Stimulated activated naive CD8-positive, alpha-beta T cell treated with anti-CD3 and anti-CD28 coated beads, Interleukin-15, Interleukin-2, amounts not matched to agents 100 U/mL and 50 U/mL, for 24 hours (primary cell): ENCODE measurements around the gene EPB41L5.
"Not testable (repeated sequence)": the region's sequence is repeated elsewhere in the genome, so short reads cannot be mapped to it uniquely, and the experiment has no call there.

Source experiments
- ATAC-seq: fragments of 150-1000 bp; cut with Tn5 transposase; one replicate; pipeline ENCODE4 v1.10.0; 2021
- DNase-seq: peaks from one replicate; pipeline ENCODE4 v3.0.0; 2021

Gene EPB41L5

DNA sequence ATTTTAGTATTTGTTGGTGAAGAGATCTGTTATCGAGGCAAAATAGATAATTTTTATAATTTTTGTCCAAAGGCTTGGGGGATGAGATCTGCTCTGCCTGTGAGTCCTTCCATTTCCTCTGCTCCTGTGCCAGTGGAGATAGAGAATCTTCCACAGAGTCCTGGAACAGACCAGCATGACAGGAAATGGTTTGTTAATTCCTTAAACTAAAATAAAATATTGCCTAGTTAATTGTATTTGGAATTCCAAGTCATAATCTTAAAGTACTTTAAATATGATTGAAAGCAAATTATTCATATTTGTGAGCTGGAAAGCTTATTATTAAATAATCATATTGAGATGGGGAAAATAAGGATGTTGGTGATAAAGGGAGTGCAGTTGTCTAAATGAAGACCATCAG lies 87.8 kb downstream of the EPB41L5 start:
- ATAC-seq = no peak
- DNase-seq = no peak

DNA sequence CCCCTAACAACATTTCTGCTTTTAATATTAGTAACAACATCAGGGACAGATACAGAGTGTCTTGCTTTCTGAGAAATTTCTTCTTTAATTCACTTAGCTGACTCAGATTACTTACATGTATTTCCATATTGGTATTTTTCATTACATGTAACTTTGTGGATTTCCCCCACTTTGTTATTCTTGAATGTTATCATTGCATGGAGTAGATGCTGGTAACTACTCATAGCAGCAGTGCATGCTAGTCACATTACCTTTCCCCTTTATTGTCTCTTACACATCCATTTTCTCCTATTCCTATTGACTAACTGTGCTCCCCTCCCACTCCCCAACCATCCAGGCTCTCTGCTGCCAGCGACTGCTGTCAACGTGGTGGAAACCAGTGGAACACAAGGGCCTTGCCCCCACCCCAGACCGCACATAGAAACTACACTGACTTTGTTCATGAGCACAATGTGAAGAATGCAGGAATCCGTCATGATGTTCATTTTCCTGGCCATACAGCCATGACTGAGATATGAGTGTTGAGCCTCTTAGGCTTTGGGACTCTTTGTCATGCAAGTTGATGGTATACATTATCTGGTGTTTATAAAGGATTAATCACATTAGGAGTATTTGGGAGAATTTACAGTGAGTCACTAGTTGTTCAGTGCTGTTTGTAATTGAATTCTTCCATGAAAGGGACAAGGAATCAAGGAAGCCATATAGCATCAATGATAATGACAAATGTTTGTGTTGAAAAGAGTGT lies 91.0 kb downstream of the EPB41L5 start:
- ATAC-seq (no peak), DNase-seq (no peak)

DNA sequence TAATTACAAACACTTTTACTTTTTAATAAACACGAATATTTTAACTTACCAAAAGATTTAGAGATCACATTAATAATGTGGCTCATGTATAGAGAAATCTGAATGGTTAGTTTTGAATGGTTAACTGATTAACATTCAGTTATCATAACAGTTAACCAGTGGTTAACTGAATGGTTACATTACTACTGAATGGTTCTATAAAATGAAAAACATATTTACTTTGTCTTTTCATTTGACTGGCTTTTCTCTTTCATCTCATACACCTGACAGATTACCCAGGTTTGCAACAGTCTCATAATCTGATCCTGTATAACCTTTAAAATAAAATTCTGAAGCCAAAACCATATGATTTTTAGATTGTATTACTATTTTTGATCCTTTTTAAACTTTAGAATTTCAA lies 91.9 kb downstream of the EPB41L5 start:
- ATAC-seq (no peak), DNase-seq (no peak)

DNA sequence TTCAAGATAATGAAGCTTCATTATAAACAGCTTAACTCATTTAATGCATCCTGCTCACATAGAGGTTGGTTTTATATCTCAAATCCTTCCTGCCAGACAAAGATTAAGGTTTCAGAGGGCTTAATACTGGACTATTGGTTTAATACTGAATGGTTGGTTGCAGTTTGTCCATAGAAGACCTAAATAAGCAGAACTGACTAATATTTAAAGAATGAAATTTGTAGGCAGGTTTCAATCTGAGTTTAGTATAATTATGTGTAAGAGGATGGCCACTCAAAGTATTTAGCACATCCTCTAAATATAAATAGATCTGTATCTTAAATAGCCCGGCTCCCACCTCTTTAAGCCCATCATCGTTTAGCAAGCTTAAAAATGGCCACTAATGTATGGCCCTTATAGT lies 92.5 kb downstream of the EPB41L5 start:
- ATAC-seq (no peak), DNase-seq (no peak)

DNA sequence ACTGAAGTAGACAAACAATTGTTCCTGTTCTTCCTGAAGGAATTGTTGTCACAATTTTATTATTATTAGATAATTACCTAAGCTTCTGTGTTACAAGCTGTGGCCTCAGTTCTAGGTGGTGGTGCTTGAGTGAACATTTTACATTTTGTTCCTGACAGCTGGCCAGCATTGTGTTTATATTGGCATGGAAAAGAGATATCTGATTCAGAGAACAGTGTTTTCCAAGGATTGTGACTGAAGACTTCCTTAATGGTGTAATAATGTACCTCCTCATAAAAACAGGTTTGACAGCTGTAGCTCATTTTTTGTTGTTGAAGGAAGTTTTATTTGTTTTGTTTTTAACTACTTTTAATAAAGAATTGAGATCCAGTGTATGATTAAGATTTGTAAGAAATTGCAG lies 95.2 kb downstream of the EPB41L5 start:
- no peak for ATAC-seq
- DNase-seq = no peak

DNA sequence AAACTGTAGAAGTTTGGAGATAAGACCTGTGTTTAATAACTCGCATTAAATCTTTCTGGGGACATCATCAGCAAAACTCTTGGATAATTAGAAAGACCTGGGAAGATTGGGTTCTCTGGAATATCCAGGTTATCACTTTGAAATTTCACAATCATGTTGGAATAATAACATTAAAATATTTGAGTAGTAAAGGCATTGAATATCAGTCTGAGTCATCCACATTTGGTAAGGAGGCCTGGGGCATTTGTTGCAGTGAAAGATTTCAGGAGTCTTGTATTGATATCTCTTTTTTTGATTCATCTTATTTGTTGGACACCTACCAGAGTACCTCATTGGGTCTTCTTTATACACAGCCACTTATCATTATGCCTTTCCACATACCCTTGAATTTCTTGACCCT lies 95.9 kb downstream of the EPB41L5 start:
- DNase-seq (no peak), ATAC-seq (no peak)

DNA sequence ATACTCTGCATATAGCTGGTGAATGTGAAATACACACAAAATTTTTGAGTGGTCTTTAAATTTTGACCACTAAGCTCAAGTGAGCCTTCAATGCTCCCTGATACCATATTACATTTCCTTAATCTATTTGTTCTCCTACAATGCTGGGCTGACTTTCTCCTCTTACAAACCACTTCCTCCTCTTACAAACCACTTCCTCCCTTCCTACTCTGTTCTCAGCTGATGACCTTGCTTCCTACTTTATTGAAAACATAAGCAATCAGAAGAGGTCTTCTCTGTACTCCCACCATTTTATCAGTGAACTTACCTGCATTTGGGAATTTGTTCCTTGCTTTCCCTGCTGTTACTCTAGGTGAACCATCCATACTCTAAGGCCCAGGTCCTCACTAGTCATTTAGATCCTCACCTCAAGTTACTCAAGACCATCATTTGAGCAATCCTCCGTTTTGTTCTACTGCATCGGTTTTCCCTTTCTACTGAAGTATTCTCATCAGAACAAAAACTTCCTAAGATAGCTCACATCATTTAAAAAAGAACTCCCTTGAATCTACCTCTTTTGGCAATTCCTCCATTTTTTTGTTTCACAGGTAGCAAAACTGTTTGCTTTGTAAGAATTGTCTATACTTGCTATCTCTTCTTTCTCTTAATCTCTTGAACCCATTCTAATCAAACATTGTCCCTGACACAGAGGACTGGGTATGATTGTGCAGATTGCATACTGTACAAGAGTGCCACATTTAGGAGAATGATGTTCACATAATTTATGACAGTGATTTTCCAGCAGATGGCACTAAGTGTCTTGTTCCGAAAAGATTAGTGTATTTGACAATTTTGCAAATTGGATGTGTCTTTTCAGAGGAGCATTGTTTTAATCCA lies 96.5 kb downstream of the EPB41L5 start:
- no peak for DNase-seq
- peak; percentile 57 for ATAC-seq

DNA sequence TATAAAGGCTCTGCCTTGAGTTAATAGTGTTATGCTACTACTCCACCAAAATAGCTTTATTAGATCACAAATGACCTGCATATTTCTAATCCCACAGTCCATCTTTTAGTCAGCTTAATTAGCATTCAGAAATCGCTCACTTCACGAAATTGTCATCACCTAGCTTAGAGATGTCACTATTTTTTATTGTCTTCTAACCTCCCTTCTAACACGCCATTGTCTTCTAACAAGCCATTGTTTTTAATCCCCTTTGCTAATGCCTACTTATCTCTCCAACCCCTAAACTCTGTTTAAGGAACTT lies 97.1 kb downstream of the EPB41L5 start:
- no peak for ATAC-seq
- no peak for DNase-seq

DNA sequence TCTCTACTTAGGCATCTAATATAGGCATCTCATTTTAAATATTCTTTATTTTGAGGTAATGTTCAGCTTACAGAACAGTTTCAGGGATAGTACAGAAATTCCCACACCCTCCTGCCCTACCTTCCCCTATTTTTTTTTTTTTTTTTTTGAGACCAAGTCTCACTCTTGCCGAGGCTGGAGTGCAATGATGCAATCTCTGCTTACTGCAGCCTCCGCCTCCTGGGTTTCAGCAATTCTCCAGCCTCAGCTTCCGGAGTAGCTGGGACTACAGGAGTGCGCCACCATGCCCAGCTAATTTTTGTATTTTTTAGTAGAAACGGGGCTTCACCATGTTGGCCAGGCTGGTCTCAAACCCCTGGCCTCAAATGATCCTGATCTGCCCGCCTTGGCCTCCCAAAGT lies 97.6 kb downstream of the EPB41L5 start:
- DNase-seq (no peak), ATAC-seq (no peak)

DNA sequence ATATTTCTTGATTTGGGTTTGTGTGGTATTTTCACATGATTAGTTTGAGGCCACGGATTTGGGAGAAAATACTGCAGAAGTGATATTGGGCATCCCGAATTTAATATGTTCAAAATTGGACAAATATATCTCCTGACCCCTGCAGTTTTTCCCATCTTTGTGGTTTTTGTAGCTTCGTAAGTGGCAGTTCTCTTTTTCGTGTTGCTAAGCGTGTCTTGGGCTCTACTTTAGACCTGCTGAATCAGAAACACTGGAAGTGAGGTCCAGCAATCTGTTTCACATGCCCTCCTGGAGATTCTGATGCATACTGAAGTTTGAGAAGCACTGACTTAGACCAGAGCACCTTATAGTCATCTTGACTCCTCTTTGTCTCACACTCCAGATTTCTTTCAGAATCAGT lies 98.3 kb downstream of the EPB41L5 start:
- no peak for ATAC-seq
- DNase-seq = no peak

DNA sequence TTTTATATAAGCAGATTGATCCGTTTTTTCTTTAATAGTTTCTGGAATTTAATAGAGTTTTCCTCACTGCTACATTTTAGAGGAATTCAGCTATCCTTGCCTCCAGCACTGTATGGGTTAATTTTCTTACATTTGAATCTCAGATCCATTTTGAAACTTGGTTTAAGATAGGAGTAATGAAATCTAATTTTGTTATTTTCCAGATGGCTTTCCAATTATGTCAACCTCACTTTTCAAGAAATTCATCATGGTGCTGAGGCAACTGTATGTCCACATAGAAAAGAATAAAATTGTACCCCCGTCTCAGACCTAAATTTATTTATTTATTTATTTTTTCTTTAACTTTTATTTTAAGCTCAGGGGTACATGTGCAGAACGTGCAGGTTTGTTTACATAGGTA lies 105.1 kb downstream of the EPB41L5 start:
- no peak for ATAC-seq
- DNase-seq = no peak

DNA sequence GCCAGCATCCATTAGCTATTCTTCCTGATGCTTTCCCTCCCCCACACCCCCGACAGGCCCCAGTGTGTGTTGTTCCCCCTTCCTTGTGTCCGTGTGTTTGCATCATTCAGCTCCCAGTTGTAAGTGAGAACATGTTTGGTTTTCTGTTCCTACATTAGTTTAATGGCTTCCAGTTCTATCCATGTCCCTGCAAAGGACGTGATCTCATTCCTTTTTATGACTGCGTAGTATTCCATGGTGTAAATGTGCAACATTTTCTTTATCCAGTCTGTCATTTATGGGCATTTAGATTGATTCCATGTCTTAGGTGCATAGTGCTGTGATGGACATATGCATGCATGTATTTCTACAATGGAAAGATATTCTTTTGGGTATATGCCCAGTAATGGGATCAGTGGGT lies 105.6 kb downstream of the EPB41L5 start:
- no peak for DNase-seq
- no peak for ATAC-seq

DNA sequence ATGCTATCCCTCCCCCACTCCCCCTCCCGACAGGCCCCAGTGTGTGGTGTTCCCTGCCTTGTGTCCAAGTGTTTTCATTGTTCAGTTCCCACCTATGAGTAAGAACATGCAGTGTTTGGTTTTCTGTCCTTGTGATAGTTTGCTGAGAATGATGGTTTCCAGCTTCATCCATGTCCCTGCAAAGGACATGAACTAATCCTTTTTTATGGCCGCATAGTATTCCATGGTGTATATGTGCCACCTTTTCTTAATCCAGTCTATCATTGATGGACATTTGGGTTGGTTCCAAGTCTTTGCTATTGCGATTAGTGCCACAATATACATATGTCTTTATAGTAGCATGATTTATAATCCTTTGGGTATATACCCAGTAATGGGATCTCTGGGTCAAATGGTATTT lies 108.5 kb downstream of the EPB41L5 start:
- DNase-seq, ATAC-seq: not testable (repeated sequence)

DNA sequence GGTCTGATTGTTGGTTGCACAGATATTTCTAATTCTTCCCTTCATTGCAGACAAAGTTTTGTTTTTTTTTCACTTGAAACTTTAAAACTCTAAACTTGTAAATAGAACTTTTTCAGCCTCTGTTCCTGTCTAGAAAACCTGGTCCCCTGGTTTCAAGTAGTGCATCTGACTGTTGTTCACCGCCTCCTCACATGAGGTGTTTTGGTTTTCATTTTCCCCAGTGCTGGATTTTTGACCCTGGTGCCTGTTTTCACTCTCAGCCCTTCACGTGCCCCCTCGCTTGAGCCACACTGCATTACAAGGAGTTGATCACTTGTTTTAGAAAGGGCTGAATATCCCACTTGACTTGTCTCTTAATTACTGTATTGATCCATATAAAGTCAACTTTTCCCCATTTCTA lies 110.2 kb downstream of the EPB41L5 start:
- DNase-seq (no peak), ATAC-seq (no peak)

DNA sequence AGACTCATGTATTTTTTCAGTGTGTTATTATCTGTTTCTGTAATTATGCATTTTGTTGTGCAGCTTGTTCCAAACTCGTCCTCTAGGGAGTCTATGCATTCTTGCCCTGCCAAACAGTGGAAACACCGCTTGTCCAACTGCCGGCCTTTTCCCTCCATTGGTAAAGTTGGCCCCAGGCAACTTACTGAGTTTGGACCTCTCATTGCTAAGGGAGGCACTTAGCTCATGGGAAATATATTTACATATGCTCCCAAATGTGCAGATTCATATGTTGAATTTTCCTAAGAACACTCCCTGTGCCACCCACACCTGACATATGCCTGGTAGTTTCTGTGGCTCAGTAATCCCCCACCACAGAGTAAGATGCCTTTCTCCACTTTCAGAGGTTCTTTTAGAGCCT lies 112.3 kb downstream of the EPB41L5 start:
- no peak for DNase-seq
- no peak for ATAC-seq

DNA sequence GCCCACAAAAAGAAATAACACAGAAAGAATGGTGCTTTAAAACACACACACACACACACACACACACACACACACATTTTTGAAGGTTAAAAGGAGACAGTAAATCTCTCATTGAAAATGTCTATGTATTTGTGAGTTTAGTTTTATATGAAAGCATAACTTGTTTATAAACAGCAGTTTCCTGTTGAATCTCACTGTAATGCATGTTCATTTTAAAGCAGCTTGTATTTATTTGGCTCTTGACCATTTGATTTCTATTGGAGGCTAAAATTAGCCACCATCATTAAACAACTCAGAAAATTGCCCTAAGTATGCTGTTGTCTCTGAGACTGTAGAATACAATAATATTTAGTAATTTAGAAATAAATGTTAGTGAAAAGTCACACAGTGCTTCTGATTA lies 115.3 kb downstream of the EPB41L5 start:
- ATAC-seq = no peak
- no peak for DNase-seq

DNA sequence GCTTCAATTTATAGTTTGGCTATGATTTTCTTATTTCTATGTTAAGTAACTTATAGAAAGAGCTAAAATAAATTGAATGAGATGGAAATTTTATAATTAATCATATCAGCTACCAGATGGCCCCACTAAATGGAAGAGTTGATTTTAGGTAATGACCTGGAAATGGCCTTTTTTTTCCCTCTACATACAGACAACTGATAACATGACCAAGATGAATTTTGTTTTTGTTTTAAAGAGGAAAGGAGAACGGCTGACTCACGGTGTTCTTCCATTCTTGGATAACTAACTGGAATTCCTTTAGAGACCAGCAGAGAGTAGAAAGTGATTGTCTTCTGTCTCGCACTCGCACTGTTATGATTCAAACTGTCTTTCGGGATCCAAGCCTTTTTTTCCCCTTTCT lies 119.3 kb downstream of the EPB41L5 start:
- DNase-seq (no peak), ATAC-seq (no peak)

DNA sequence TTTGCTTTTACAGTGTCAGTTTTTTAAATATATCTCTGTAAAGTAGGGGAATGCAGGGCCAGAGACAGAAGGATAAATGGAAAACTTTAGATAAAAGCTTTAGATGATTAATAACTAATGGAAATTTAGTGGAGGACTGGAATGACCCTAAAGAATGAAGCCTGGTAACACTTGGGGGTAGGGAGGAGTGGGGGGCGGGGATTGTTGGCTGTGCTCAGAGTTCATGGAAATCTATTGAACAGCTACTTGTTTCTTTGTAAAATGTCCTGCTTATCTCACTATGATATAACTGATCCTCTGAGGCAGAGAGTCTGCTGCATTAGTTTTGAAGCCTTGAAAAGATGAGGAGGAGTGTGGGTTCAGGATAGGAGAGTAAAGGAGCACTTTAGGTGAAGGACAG lies 119.8 kb downstream of the EPB41L5 start:
- ATAC-seq (no peak), DNase-seq (no peak)

DNA sequence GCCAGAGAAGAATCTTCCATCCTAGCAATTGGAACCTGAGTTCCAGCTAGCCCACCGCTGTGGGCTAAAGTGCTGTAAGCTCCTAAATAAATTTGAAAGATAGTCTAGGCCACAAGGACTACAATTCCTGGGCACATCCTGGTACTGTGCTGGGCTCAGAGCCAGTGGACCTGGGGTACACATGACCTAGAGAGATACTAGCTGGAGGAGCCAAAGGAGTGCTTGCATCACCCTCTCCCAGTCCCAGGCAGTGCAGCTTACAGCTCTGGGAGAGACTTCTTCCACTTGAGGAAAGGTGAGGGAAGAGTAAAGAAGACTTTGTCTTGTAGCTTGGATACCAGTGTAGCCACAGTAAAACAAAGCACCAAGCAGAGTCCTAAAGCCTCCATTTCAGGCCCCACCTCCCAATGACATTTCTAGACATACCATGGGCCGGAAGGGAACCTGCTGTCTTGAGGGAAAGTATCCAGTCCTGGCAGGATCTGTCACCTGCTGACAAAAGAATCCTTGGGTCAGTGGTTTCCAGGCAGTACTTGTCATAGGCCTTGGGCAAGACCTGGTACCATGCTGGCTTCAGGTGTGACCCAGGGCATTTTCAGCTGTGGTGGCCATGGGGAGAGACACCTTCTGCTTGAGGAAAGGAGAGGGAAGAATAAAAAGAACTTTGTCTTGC lies 120.8 kb downstream of the EPB41L5 start:
- ATAC-seq (no peak), DNase-seq (no peak)

DNA sequence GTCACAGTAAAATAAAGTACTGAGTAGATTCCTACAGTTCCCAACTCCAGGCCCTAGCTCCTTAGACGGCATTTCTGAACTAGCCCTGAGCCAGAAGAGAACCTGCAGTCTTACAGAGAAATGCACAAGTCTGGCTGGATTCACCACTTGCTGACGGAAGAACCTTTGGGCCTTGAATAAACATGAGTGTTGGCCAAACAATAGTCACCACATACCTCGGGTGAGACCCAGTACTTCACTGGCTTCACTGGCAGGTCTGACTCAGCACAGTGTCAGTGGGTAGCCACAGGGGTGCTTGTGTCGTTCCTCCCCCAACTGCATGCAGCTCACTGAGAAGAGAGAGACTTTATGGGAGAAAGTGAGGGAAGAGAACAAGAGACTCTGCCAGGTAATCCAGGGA lies 121.4 kb downstream of the EPB41L5 start:
- DNase-seq (no peak), ATAC-seq (no peak)

DNA sequence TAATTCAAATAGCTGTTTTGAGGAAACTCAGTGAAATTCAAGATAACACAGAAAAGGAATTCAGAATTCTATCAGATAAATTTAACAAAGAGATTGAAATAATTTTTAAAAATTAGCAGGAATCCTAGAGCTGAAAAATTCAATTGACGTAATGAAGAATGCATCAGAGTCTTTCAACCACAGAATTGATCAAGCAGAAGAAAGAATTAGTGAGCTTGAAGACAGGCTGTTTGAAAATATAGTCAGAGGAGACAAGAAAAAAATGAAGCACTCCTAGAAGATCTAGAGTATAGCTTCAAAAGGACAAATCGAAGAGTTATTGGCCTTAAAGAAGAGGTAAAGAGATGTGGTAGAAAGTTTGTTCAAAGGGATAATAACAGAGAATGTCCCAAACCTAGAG lies 122.1 kb downstream of the EPB41L5 start:
- ATAC-seq = not testable (repeated sequence)

DNA sequence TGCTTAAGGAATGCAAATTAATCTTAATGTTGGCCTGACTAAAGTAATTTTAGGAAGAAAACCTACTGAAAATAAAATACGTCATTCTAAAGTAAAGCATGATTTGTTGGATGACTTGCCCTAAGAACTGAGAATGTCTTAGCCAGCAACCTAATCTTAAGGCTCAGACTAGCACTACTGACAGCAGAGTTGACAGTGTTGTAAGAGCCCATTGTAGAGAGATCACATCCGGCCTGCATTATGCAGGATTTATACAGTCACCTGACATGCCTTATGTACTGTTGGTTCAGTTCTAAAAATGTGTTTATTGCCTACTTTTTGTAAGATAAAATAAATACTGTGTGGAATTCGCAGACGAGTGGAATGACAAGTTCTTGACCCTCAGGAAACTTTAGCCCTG lies 128.0 kb downstream of the EPB41L5 start:
- ATAC-seq = no peak
- no peak for DNase-seq

More for the DNA sequence above, 122.1 kb downstream of the EPB41L5 start:
- not testable (repeated sequence) for DNase-seq

DNA sequence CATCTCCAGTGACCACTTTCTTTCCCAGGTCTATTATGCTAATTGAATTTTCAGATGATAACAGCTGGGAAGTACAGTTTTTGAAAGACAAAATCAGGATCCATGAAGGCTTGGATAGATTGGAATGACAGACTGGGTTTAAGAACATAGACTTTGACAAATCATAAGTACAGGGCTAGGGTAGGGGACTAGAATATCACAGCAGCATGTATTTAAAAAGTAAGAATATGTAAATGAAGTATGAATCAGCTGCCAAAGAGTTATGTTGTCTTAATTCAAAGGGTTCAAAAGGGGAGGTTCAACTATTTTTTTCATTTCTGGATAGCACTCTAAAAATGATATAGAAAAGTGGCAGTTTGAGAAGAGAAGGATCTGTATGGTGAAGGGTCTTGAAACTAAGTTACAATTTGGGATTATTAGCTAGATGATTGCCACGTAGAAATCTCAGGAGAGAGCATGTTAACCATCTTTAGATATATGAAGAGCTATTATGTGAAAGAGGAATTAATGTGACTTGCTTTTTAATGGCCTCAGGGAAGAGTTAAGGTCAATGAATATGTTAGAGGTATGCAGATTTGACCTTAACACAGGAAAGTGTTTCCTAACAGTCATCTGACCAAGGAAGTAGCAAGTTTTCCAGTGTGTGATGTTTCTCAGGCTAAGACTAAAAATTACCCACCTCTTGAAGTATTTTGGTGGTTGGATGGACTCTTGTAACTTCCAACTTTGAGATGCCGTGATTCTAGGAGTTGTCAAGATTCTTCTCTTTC lies 128.6 kb downstream of the EPB41L5 start:
- ATAC-seq (no peak), DNase-seq (no peak)
